A673 (cell line): ENCODE data around the gene SHISA9. TPM values are rescaled to one million over a fixed set of nuclear protein-coding genes. Genes with fewer than 3 reads are reported as not detected.

Experiments used
- BruUV-seq: library from RNA; stranded (reverse); fragments of 400-500 nt; replicated peaks from 2 replicates; lab custom pipeline; 2021; lab: Mats Ljungman, UMichigan
- CTCF ChIA-PET: fragments of 300-600 bp; sonication (Branson Sonifier 250); formaldehyde crosslinking; loops from one replicate; lab custom pipeline; 2022; ENCODE audit warnings: antibody characterized with exemption; lab: Charles Lee
- POLR2A ChIA-PET: fragments of 300-600 bp; sonication (Branson Sonifier 250); formaldehyde crosslinking; loops from one replicate; lab custom pipeline; 2022; ENCODE audit warnings: antibody characterized with exemption; ENCODE audit not compliant: low non-redundant PET; lab: Charles Lee
- DNase-seq: peaks from one replicate; pipeline ENCODE4 v3.0.0-alpha.2; 2015; ENCODE audit warnings: low spot score
- H3K27ac ChIP-seq: fragments of 200-600 bp; sonication (generic); 2 replicates; pipeline ENCODE4 v1.5.1; 2016; ENCODE audit warnings: mixed run types, low read depth, mild to moderate bottlenecking, mixed read lengths, antibody characterized with exemption, low read length; ENCODE audit not compliant: poor library complexity, severe bottlenecking
- H3K27me3 ChIP-seq: fragments of 200-600 bp; sonication (generic); replicated peaks from 2 replicates; pipeline ENCODE4 v1.6.1; 2017; ENCODE audit warnings: mixed run types, low read depth, mild to moderate bottlenecking, mixed read lengths, antibody characterized with exemption, low read length; ENCODE audit not compliant: insufficient read depth, poor library complexity
- H3K36me3 ChIP-seq: fragments of 200-600 bp; sonication (generic); 2 replicates; pipeline ENCODE4 v1.6.1; 2016; ENCODE audit warnings: mixed run types, mild to moderate bottlenecking, mixed read lengths, antibody characterized with exemption, low read length; ENCODE audit not compliant: insufficient read depth, poor library complexity, severe bottlenecking
- H3K4me1 ChIP-seq: fragments of 200-600 bp; sonication (generic); 2 replicates; pipeline ENCODE4 v1.6.1; 2017; ENCODE audit warnings: mixed run types, mild to moderate bottlenecking, mixed read lengths, antibody characterized with exemption, low read length; ENCODE audit not compliant: insufficient read depth, poor library complexity, severe bottlenecking
- H3K4me3 ChIP-seq: fragments of 200-600 bp; sonication (generic); 2 replicates; pipeline ENCODE4 v1.5.1; 2016; ENCODE audit warnings: low read depth, mixed run types, mild to moderate bottlenecking, mixed read lengths, low read length; ENCODE audit not compliant: poor library complexity, severe bottlenecking
- H3K9me3 ChIP-seq: fragments of 200-600 bp; sonication (generic); 2 replicates; pipeline ENCODE4 v1.6.1; 2016; ENCODE audit warnings: mixed run types, low read depth, mild to moderate bottlenecking, mixed read lengths, antibody characterized with exemption, low read length; ENCODE audit not compliant: poor library complexity, severe bottlenecking
- CTCF ChIP-seq: fragments of 300-800, 200-600 bp; sonication (generic); conservative IDR thresholded peaks from 2 replicates; pipeline ENCODE4 v1.5.1; 2017; ENCODE audit warnings: low read depth, mild to moderate bottlenecking, antibody characterized with exemption, low read length, moderate library complexity, mixed read lengths
- EZH2 ChIP-seq: fragments of 200-600 bp; sonication (generic); IDR thresholded peaks from 2 replicates; pipeline ENCODE4 v1.6.1; 2017; ENCODE audit warnings: borderline replicate concordance, low read depth, mild to moderate bottlenecking, mixed read lengths, antibody characterized with exemption, low read length; ENCODE audit not compliant: poor library complexity, severe bottlenecking
- intact Hi-C: fragments of 100-400 bp; cut with micrococcal nuclease; formaldehyde crosslinking; loops from one replicate; pipeline ENCODE4 v1.10.0; 2022; ENCODE audit not compliant: unreplicated experiment
- total RNA-seq: library from RNA; stranded (reverse); gene quantifications from 2 replicates; pipeline ENCODE4 v1.2.3, GENCODE V29; 2021

SHISA9 gene
- total RNA-seq, 1 experiment from 2014 or later = not detected

- ChIA-PET POLR2A (no interaction called here), CTCF (no interaction called here)
- peaks cover 4% of the 10 kb centered on the region for H3K9me3 ChIP-seq
- H3K27me3 ChIP-seq = no peaks in the 10 kb centered on the region
- no peak overlapping the region for H3K4me3 ChIP-seq
- no peaks in the 10 kb centered on the region for H3K36me3 ChIP-seq
- H3K4me1 ChIP-seq = no peaks in the 10 kb centered on the region
- no peak overlapping the region for H3K27ac ChIP-seq
- intact Hi-C loops = no loop called here
- no TSS peak for BruUV-seq
- no peak for DNase-seq
- no peak for TF ChIP-seq EZH2
- no peak for TF ChIP-seq CTCF
Measured at GRCh38 chr16:13005721-13006247, 104.4 kb downstream of the SHISA9 start.

DNA sequence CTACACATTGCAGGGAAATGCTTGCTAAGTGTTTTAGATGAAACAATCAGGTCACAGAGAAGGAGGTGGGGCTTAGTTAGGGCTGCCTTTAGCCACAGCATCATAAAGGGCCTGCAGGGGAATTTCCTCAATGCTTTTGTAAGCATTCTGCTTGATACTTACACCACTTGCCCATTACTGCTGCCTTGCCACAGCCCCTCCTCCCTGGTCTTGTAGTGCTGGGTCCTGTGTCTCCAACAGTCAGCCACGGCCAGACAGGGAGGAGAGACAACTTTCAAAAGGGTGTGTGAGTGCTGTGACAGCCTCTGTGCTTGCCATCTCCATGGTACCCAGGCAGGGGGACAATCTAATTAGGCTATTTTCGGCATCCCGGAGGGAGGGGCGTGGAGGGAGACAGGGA, 111.2 kb downstream of the SHISA9 start:
- Histone ChIP-seq H3K36me3 (no peaks in the 10 kb centered on the region), H3K27me3 (no peaks in the 10 kb centered on the region), H3K4me1 (no peaks in the 10 kb centered on the region), H3K27ac (no peak overlapping the region), H3K9me3 (no peaks in the 10 kb centered on the region), H3K4me3 (no peak overlapping the region)
- intact Hi-C loops = no loop called here
- ChIA-PET CTCF (no interaction called here), POLR2A (no interaction called here)
- BruUV-seq = no TSS peak
- DNase-seq = no peak
- TF ChIP-seq CTCF = no peak
- TF ChIP-seq EZH2 = no peak

DNA sequence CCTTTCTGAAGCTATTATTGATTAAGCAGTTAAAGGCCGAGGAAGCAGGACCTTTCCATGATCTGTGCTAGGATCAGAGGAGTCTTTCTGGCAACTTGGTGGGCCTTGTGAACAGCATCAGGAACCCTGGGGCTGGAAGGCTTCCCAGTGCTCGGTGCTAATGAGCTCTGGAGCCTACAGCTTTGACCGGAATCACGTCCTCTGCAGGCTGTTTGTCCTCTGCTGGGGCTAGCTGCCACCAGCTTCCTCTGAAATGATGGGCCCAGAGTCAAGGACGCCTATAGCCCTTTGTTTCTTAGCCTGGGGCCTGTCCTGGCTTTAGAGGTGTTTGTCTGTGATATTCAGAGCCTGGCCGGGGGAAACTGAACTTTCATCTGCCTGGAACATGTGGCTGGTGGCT, 111.6 kb downstream of the SHISA9 start:
- ChIA-PET POLR2A (no interaction called here), CTCF (no interaction called here)
- Histone ChIP-seq H3K9me3 (no peaks in the 10 kb centered on the region), H3K4me1 (no peaks in the 10 kb centered on the region), H3K27ac (no peak overlapping the region), H3K27me3 (no peaks in the 10 kb centered on the region), H3K4me3 (no peak overlapping the region), H3K36me3 (no peaks in the 10 kb centered on the region)
- no TSS peak for BruUV-seq
- TF ChIP-seq EZH2 (no peak), CTCF (no peak)
- no peak for DNase-seq
- intact Hi-C loops = no loop called here
